ENCODE data around the gene BPHL.

BPHL gene

DNA sequence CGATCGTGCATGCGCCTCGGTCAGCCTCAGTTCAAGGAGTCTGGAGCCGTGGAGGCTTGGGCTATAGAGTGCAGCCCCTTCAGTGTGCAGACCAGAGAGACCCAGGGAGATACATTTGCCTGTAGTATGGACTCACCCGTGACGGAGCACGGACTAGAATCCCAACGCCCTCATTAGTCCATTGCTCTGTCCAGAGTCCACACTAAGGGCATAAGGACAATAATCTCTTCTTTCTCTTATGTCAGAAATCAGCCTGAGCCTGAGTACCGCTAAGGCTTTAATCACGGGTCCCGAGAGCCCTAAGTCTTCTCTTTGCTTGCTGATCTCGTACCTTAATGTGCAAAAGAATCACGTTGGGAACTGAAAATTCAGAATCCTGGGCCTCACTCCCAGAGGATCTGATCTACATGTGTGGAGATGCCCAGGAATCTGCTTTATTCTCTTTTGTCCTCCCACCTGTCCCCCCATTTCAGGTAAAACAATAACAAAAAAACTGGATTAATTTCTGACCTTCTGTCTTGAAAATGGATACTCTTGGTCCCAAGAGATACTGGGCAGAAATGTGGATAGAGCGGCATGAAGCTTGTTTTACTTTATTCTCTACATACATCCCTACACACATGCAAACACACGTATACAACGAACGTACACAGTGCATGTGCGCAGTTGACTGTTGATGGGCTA, 671 bp downstream of the BPHL start:
- H3K36me3 ChIP-seq (ENCODE audit: insufficient read depth), result no peaks in the 10 kb centered on the region
- no peaks in the 10 kb centered on the region for H3K27me3 ChIP-seq (ENCODE audit: insufficient read depth, low read depth)
- TF ChIP-seq, protein P1, sequence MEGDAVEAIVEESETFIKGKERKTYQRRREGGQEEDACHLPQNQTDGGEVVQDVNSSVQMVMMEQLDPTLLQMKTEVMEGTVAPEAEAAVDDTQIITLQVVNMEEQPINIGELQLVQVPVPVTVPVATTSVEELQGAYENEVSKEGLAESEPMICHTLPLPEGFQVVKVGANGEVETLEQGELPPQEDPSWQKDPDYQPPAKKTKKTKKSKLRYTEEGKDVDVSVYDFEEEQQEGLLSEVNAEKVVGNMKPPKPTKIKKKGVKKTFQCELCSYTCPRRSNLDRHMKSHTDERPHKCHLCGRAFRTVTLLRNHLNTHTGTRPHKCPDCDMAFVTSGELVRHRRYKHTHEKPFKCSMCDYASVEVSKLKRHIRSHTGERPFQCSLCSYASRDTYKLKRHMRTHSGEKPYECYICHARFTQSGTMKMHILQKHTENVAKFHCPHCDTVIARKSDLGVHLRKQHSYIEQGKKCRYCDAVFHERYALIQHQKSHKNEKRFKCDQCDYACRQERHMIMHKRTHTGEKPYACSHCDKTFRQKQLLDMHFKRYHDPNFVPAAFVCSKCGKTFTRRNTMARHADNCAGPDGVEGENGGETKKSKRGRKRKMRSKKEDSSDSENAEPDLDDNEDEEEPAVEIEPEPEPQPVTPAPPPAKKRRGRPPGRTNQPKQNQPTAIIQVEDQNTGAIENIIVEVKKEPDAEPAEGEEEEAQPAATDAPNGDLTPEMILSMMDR (conservative IDR thresholded peaks at IDR 0.05; ENCODE audit: low read depth, low read length), result no peak
- H3K9ac ChIP-seq, result peak overlapping the region; percentile 59
- H3K79me2 ChIP-seq (ENCODE audit: insufficient read depth, low read depth), result no peaks in the 10 kb centered on the region
- no peaks in the 10 kb centered on the region for H4K20me1 ChIP-seq (ENCODE audit: insufficient read depth)
- peaks cover 26% of the 10 kb centered on the region for H3K4me1 ChIP-seq (ENCODE audit: low read depth, poor library complexity, severe bottlenecking)
- H3K27ac ChIP-seq, result no peak overlapping the region
- peak overlapping the region; percentile 90 for H3K4me2 ChIP-seq
- peak overlapping the region; percentile 44 for H3K4me3 ChIP-seq (IDR thresholded peaks at IDR 0.05; ENCODE audit: insufficient read depth, low read depth, low read length)
- H2AFZ ChIP-seq (ENCODE audit: low read depth), result peak overlapping the region; percentile 61

DNA sequence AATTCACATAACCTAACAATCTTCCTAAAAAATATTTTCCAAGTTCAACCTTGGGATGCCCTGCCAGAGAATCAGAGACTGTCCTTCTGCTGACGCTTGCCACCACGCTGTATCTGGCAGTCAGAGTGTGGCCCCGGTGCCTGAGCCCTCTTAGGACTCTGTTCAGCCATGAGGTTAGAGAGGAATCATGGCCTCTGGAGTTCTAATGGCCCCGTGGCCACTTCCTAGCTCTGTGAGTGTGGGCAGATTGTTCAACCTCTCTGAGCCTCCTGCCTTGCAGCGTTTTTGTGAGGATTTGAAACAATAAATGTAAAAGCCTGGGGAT, 2.2 kb downstream of the BPHL start:
- no peak overlapping the region for H3K4me3 ChIP-seq (IDR thresholded peaks at IDR 0.05; ENCODE audit: insufficient read depth, low read depth, low read length)
- no peak overlapping the region for H3K4me2 ChIP-seq

DNA sequence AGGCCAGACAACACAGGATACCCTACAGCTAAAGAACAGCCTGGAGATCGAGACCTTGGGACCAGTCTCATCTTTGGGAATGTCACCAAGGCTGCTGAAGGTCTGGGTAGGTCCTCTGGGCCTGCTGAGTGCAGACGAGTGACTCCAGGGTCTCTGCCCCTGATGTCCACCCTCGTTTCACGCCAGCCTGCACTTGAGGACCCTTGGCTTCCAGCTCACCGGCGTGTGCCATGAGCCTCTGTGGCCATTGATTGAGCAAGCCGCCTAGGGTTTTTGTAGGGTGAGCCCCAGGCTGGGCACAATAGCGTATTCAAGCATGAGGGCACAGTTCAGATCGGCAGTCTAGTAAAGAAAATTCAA, 4.3 kb downstream of the BPHL start:
- Histone ChIP-seq H2AFZ (ENCODE audit: low read depth) (no peak overlapping the region), H3K4me1 (ENCODE audit: low read depth, poor library complexity, severe bottlenecking) (peaks cover 17% of the 10 kb centered on the region), H3K27ac (no peak overlapping the region), H3K79me2 (ENCODE audit: insufficient read depth, low read depth) (no peaks in the 10 kb centered on the region), H4K20me1 (ENCODE audit: insufficient read depth) (no peaks in the 10 kb centered on the region), H3K4me2 (no peak overlapping the region), H3K36me3 (ENCODE audit: insufficient read depth) (no peaks in the 10 kb centered on the region), H3K27me3 (ENCODE audit: insufficient read depth, low read depth) (no peaks in the 10 kb centered on the region), H3K9ac (no peak overlapping the region), H3K4me3 (IDR thresholded peaks at IDR 0.05; ENCODE audit: insufficient read depth, low read depth, low read length) (no peak overlapping the region)
- TF ChIP-seq, protein P1 (conservative IDR thresholded peaks at IDR 0.05; ENCODE audit: low read depth, low read length), result no peak

More for the DNA sequence above, 2.2 kb downstream of the BPHL start:
- H3K27me3 ChIP-seq (ENCODE audit: insufficient read depth, low read depth), result no peaks in the 10 kb centered on the region
- TF ChIP-seq, protein P1 (conservative IDR thresholded peaks at IDR 0.05; ENCODE audit: low read depth, low read length), result no peak
- no peak overlapping the region for H3K9ac ChIP-seq
- H3K79me2 ChIP-seq (ENCODE audit: insufficient read depth, low read depth), result no peaks in the 10 kb centered on the region
- H2AFZ ChIP-seq (ENCODE audit: low read depth), result no peak overlapping the region
- H4K20me1 ChIP-seq (ENCODE audit: insufficient read depth), result no peaks in the 10 kb centered on the region
- no peaks in the 10 kb centered on the region for H3K36me3 ChIP-seq (ENCODE audit: insufficient read depth)
- H3K4me1 ChIP-seq (ENCODE audit: low read depth, poor library complexity, severe bottlenecking), result peaks cover 26% of the 10 kb centered on the region
- H3K27ac ChIP-seq, result no peak overlapping the region

DNA sequence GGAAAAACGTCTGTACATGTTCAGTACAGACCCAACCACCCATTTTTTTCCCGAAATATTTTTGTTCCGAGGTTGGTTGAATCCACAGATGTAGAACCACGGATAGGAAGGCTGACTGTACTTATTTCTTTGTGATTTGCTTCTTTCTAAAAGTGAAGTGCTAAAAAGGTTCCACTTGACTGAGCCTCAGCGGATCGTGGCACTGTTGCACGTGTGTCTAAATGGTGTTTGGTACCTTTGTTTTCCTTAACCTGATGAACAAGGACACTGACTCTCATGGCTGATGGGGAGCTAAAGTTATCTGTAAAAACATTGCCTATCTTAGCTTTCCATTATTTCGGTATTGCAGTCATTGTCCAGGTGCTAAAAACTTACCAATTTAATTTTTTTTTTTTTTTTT, 6.2 kb downstream of the BPHL start:
- no peak overlapping the region for H3K9ac ChIP-seq
- no peak overlapping the region for H3K27ac ChIP-seq
- H3K4me1 ChIP-seq (ENCODE audit: low read depth, poor library complexity, severe bottlenecking), result peaks cover 8% of the 10 kb centered on the region
- H2AFZ ChIP-seq (ENCODE audit: low read depth), result no peak overlapping the region
- H3K27me3 ChIP-seq (ENCODE audit: insufficient read depth, low read depth), result no peaks in the 10 kb centered on the region
- no peaks in the 10 kb centered on the region for H3K79me2 ChIP-seq (ENCODE audit: insufficient read depth, low read depth)
- no peak overlapping the region for H3K4me3 ChIP-seq (IDR thresholded peaks at IDR 0.05; ENCODE audit: insufficient read depth, low read depth, low read length)
- no peak overlapping the region for H3K4me2 ChIP-seq
- no peaks in the 10 kb centered on the region for H4K20me1 ChIP-seq (ENCODE audit: insufficient read depth)
- TF ChIP-seq, protein P1 (conservative IDR thresholded peaks at IDR 0.05; ENCODE audit: low read depth, low read length), result no peak
- H3K36me3 ChIP-seq (ENCODE audit: insufficient read depth), result no peaks in the 10 kb centered on the region
